ENCODE results near the gene SGPL1.
"Not testable (repeated sequence)": the region's sequence is repeated elsewhere in the genome, so short reads cannot be mapped to it uniquely, and the experiment has no call there.

SGPL1 gene

DNA sequence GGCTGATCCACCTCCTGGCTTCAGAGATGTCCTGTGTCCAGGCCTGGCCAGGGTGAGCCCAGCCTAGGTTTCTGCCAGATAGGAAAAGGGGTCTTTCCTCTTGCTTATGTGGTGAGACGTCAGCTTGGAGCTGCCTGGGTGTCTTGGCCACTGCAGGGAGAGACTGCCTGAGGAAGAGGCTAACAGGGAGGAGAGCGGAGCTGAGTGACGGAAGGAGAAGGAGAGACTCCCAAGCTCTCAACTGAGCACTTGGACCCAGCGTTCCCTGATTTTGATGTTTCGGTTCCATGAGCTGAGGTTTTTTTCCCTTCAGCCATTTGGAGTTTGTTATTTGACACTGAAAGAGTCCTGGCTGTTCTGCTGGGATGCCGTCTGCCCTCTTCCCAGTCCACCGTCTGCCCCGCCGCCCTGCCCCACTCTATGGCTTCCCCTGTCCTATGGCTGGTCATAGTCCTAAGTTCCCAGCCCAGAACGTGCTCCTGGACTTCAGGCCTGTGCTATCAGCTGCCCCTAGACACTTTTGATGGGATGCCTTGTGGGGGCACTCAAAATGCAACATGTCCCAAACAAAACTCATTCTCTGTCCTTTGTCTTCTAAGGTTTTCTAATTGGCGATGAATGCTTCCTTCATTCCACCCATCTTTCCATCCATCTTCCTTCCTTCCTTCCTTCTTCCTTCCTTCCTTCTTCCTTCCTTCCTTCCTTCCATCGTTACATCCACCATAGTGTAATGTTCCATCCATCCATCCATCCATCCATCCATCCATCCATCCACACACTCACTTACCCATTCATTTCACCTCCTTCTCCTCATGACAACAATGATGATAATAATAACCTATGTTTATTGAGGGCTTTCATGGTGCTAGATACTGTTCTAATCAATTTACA lies 92.9 kb downstream of the SGPL1 start:
- DNase-seq = no peak

- DNase-seq = no peak
These were observed 93.7 kb downstream of the SGPL1 start for GRCh38 chr10:70909326-70909935.

DNA sequence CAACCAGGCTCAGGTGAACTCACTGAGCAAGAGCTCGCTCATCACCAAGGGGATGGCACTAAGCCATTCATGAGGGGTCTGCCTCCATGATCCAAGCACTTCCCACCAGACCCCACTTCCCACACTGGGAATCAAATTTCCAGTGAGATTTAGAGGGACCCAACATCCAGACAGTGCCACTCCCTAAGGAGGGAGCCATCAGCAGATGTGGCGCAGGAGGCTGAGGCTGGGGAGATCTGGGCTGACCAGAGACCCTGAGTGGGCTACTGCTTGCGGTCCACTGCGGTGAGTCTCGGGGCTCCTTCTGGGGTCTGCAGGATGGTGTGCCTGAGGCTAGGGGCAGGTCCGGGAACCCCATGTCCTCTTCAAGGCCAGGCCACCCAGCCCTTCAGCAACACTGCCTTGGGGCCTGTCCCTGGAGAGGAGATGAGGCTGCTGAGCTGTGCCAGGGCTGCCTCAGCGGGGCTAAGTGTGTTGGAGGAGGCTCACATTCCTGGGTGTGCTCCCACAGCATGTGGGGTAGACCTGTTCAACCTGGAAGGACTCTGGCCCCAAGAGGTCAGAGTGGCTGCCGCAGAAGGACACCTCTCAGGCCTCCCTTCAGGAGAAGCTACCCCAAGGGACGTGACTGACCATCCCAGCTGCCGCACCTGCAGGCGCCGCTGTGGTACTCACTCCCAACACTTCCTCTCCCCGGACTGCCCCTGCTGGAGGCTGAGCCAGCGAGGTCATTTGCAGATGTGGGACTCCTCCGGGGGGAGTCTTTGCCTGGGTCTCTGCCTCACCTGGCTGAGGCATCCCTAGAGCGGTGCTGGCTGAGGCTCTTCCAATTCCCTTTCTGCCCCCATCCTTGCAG lies 95.0 kb downstream of the SGPL1 start:
- no peak for DNase-seq

- no peak for DNase-seq
These were observed 95.6 kb downstream of the SGPL1 start for GRCh38 chr10:70911386-70911785.

DNA sequence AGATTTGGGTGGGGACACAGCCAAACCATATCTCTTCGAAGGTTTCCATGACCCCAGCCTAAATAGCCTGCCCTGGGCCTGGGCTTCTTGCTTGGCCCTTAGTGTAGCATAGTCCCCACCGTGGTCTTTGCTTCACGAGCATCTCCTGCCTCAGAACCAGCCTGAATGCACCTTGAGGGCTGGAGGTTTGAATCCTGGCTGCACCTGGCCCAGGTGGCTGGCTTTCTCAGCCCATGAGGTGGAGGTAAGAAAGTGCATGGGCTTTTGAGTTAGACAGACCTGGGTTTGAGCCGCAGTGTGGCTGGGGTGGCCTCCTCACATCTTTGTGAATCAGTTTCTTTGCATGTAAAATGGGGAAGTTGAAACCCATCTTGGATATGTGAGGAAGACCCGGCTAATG lies 96.8 kb downstream of the SGPL1 start:
- DNase-seq = no peak

DNA sequence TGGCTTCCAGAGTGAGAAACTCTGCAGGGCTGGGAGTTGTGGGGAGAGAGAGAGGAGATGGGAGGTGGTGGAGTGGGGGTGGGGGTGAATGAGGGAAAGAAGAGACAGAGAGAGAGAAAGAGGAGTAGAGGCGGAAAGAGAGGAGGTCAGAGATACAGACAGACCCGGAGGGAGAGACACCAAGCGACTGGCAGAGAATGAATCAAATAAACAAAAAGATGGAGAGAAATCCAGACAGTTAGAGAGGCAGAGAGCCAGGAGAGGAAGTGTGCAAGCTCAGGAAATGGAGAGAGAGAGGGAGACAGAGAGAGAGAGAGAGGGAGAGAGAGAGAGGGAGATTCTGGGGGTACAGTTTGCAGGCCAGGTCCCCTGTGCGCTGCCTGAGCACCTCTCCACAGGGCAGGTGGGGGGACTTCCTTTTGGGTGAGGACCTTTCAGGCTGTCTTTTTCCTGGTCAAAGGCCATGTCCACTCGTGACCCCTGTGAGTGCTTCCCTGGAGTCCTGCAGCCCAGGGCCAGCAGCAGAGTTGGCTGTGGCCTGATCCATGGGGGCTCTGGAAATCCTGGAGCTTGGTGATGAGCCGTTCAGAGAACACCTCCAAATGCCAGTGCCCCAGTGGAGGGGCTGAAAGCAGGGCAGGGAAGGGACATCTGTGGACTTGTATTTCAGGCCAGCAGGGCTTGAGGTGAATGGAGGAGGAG lies 97.6 kb downstream of the SGPL1 start:
- DNase-seq = no peak

DNA sequence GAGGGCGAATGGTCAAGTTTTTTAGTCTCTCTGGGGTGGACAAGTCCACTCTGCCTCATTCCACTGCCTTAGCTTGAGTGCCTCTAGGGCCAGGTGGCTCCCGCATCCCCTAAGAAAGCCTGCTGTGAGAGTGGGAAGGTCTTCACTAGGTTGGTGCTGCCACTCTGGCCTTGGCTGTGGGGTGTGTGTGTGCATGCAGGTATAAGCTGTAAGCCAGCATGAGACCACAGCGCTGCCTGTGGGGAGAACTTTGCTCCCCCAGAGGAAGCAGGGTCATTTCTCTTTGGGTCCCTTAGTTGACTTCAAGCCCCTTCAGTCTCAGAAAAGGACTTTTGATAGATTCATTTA lies 98.1 kb downstream of the SGPL1 start:
- DNase-seq = no peak

- DNase-seq = no peak
These were observed 98.6 kb downstream of the SGPL1 start for GRCh38 chr10:70914316-70914864.

DNA sequence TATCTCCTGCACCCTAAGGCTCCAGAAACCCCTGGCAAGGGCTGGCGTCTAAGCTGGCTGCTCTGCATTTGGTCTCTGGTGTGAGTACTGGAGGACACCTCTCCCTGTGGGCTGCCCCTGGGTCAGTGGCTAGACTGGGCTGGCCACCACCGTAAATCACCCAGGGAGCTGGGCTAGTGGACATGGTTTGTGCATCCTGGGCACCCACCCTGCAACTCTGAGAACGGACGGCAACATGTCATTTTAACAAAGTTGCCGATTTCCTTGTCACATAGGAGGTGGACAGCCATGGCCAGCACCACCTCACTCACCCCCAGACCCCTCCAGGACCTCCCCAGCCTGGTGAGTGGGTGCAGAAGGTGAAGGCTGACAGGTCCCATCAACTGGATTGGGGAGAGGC lies 99.5 kb downstream of the SGPL1 start:
- no peak for DNase-seq

GRCh38 chr10:70915806-70916205 lies 100.1 kb downstream of the SGPL1 start:
- no peak for DNase-seq

DNA sequence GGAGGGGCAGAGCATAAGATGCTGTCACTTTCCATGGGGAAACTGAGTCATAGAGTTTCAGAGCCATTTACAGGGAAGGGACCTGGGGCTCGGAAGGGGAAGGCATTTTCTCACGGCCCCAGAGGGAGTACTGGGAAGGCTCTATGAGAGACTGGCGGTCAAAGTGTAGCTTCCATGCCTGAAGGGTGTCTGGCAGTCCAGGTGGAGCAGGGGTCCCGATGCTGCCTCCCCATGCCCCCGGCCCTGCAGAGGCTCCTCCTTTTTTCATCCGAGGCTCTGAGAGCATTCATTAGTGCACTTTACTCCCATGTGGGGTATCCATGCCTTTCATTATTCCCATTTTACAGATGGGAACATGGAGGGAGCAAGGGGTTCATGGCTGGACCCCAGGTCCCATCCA lies 100.5 kb downstream of the SGPL1 start:
- no peak for DNase-seq

GRCh38 chr10:70917226-70917625 lies 101.5 kb downstream of the SGPL1 start:
- DNase-seq = no peak

- no peak for DNase-seq
These were observed 101.9 kb downstream of the SGPL1 start for GRCh38 chr10:70917635-70918034.

GRCh38 chr10:70918851-70919530 lies 103.2 kb downstream of the SGPL1 start:
- DNase-seq = no peak

DNA sequence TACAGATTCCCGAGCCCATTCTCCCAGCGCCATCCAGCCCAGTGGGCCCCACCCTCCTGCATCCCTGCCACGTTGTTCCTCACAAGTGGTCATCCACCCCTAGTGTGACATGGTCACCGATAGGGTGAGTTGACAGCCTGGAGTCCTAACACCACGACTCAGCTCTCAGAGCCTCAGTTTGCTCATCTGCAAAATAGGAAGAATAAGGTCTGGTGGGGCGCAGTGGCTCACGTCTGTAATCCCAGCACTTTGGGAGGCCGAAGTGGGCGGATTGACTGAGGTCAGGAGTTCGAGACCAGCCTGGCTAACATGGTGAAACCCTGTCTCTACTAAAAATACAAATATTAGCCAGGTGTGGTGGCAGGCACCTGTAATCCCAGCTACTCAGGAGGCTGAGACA lies 104.2 kb downstream of the SGPL1 start:
- DNase-seq = not testable (repeated sequence)

GRCh38 chr10:70920519-70920918 lies 104.8 kb downstream of the SGPL1 start:
- DNase-seq = no peak

GRCh38 chr10:70921285-70921684 lies 105.5 kb downstream of the SGPL1 start:
- no peak for DNase-seq

DNA sequence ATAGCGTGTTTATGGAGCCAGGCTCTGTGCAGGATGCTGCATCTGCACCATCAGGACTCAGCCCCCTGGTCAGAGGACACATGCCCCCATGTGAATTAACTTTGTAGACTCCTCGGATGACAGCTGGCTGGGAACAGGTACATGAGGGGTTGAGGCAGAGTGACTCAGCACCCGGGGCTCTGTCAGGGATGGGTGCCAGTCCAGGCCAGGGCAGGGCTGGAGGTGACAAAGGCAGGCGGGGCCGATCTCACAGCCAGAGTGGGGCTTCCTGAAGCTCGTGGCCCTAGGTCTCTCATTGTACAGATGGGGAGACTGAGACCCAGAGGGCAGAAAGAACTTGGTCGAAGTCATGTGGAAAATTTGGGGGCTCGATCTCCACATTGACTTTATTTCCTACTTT lies 107.9 kb downstream of the SGPL1 start:
- DNase-seq = no peak

GRCh38 chr10:70925377-70926225 lies 109.9 kb downstream of the SGPL1 start:
- peak; percentile 10 to 35 for DNase-seq

DNA sequence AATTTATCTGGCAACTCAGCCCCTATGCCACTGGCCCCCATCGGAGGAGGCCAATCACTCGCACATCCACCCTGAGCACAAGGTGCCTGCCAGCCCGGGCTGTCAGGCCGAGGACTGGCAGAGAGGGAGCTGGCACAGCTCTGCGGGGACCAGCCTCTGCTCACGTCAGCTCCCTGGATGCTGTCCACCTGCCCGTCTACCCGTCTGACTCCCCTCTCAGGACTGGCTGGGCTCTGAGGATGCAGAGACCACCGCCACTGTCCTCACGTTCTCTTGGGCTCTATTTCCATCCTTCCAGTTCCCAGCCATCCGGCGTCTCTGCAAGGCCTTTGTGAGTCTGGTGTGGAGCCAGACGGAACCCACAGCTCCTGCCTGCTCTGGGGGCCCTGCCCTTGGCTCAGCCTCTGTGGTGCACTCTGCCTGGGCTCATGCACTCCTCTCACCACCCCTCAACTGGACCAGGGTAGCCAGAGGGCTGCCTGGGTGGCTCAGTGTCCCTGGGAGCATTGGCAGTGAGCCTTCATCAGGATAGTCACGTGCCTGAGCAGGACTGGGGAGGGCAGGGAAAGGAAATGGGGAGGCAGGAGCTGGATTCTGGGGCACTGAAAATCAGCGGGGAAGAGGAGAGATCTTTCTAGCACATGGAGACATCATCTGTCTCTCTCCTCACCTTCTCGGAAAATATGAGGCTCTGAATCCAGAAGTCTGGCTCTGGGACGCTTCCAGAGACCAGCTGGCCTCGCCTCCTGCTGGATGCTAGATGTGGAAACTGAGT lies 110.7 kb downstream of the SGPL1 start:
- DNase-seq = no peak
